ENCODE results near the gene PRR12. TPM values are rescaled to one million over a fixed set of nuclear protein-coding genes. Genes with fewer than 3 reads are reported as not detected.

PRR12 gene
- total RNA-seq, 2 experiments from 2014 or later = 41.7 to 42.2 TPM

GRCh38 chr19:49583239-49583638, 7.7 kb upstream of the PRR12 start:
- Histone ChIP-seq H3K27ac (ENCODE audit: low read depth in 1 of 2, low read length in 2 of 2) (no peak overlapping the region), H3K27me3 (ENCODE audit: control insufficient read depth in 1 of 2, insufficient read depth in 2 of 2, low read length in 2 of 2) (no peaks in the 10 kb centered on the region), H3K9me3 (ENCODE audit: control insufficient read depth in 1 of 2, insufficient read depth in 1 of 2, low read length in 2 of 2) (no peaks in the 10 kb centered on the region), H3K4me3 (ENCODE audit: low read length) (no peak overlapping the region), H3K4me1 (ENCODE audit: insufficient read depth, low read length) (peaks cover 15% of the 10 kb centered on the region), H3K36me3 (ENCODE audit: insufficient read depth, low read length) (no peaks in the 10 kb centered on the region)
- Mint-ChIP-seq H3K36me3 (ENCODE audit: low read depth) (peaks cover 4% of the 10 kb centered on the region), H3K9me3 (no peaks in the 10 kb centered on the region), H3K27ac (no peak overlapping the region), H3K4me1 (ENCODE audit: low read depth) (peaks cover 20% of the 10 kb centered on the region), H3K27me3 (no peaks in the 10 kb centered on the region), H3K4me3 (no peak overlapping the region)
- intact Hi-C loops (cut with DNase I, micrococcal nuclease) = loop anchor here in 1 of 2 experiments (10.0 kb wide), 1 partner anchor 358 kb away; no protein-coding TSS in a partner anchor
- TF ChIP-seq CTCF (IDR thresholded peaks at IDR 0.05) = no peak
- ATAC-seq (ENCODE audit: poor library complexity) (no peak), DNase-seq (no peak)
- CTCF ChIA-PET = interaction anchor here (0.7 kb wide), 1 partner anchor 75 kb away, joined by 3 read pairs; no protein-coding TSS in a partner anchor
- POLR2A ChIA-PET = no interaction called here

- Mint-ChIP-seq H3K9me3 (no peaks in the 10 kb centered on the region), H3K4me3 (no peak overlapping the region), H3K27ac (no peak overlapping the region), H3K27me3 (no peaks in the 10 kb centered on the region), H3K36me3 (ENCODE audit: low read depth) (peaks cover 6% of the 10 kb centered on the region), H3K4me1 (ENCODE audit: low read depth) (peaks cover 20% of the 10 kb centered on the region)
- Histone ChIP-seq H3K36me3 (ENCODE audit: insufficient read depth, low read length) (no peaks in the 10 kb centered on the region), H3K4me3 (ENCODE audit: low read length) (no peak overlapping the region), H3K4me1 (ENCODE audit: insufficient read depth, low read length) (peaks cover 25% of the 10 kb centered on the region), H3K9me3 (ENCODE audit: control insufficient read depth in 1 of 2, insufficient read depth in 1 of 2, low read length in 2 of 2) (no peaks in the 10 kb centered on the region), H3K27ac (ENCODE audit: low read depth in 1 of 2, low read length in 2 of 2) (no peak overlapping the region), H3K27me3 (ENCODE audit: control insufficient read depth in 1 of 2, insufficient read depth in 2 of 2, low read length in 2 of 2) (no peaks in the 10 kb centered on the region)
- intact Hi-C loops (cut with DNase I, micrococcal nuclease) = loop anchor here in 1 of 2 experiments (10.0 kb wide), 1 partner anchor 360 kb away; no protein-coding TSS in a partner anchor
- ATAC-seq (ENCODE audit: poor library complexity) = no peak
- no peak for DNase-seq
- no peak for TF ChIP-seq CTCF (IDR thresholded peaks at IDR 0.05)
- CTCF ChIA-PET = no interaction called here
- POLR2A ChIA-PET = no interaction called here
These were observed 6.0 kb upstream of the PRR12 start for GRCh38 chr19:49585023-49585422.

GRCh38 chr19:49587227-49587626, 3.8 kb upstream of the PRR12 start:
- Histone ChIP-seq H3K36me3 (ENCODE audit: insufficient read depth, low read length) (no peaks in the 10 kb centered on the region), H3K4me1 (ENCODE audit: insufficient read depth, low read length) (peaks cover 27% of the 10 kb centered on the region), H3K9me3 (ENCODE audit: control insufficient read depth in 1 of 2, insufficient read depth in 1 of 2, low read length in 2 of 2) (no peaks in the 10 kb centered on the region), H3K27ac (ENCODE audit: low read depth in 1 of 2, low read length in 2 of 2) (no peak overlapping the region), H3K4me3 (ENCODE audit: low read length) (no peak overlapping the region), H3K27me3 (ENCODE audit: control insufficient read depth in 1 of 2, insufficient read depth in 2 of 2, low read length in 2 of 2) (no peaks in the 10 kb centered on the region)
- Mint-ChIP-seq H3K27me3 (no peaks in the 10 kb centered on the region), H3K4me1 (ENCODE audit: low read depth) (peaks cover 18% of the 10 kb centered on the region), H3K36me3 (ENCODE audit: low read depth) (peaks cover 17% of the 10 kb centered on the region), H3K27ac (no peak overlapping the region), H3K4me3 (no peak overlapping the region), H3K9me3 (no peaks in the 10 kb centered on the region)
- CTCF ChIA-PET = no interaction called here
- POLR2A ChIA-PET = no interaction called here
- no peak for ATAC-seq (ENCODE audit: poor library complexity)
- intact Hi-C loops (cut with DNase I, micrococcal nuclease) = loop anchor here in 1 of 2 experiments (10.0 kb wide), 1 partner anchor 362 kb away; no protein-coding TSS in a partner anchor
- TF ChIP-seq CTCF (IDR thresholded peaks at IDR 0.05) = no peak
- no peak for DNase-seq
